ENCODE results near the gene ZNF189. TPM values are rescaled to one million over a fixed set of nuclear protein-coding genes. Genes with fewer than 3 reads are reported as not detected.

The ZNF189 gene
- total and polyA plus RNA-seq, 2 donors (not counting 3 experiments of a cell fraction or from before 2014, with no cell fraction given) = 3.3 to 14.6 TPM

- H3K27ac ChIP-seq (ENCODE audit: insufficient read depth, low read depth, low read length) = no peak overlapping the region
- no peak overlapping the region for H2AFZ ChIP-seq (ENCODE audit: low read depth, low read length)
- TF ChIP-seq JUN (IDR thresholded peaks at IDR 0.05; ENCODE audit: borderline replicate concordance, insufficient read depth, insufficient read length, low read depth) = no peak
- no peak for TF ChIP-seq FOS (IDR thresholded peaks at IDR 0.05; ENCODE audit: borderline replicate concordance, insufficient read depth, low read length)
- no peak for TF ChIP-seq POLR2AphosphoS5 (IDR thresholded peaks at IDR 0.05; ENCODE audit: insufficient read depth, low read depth, low read length)
- TF ChIP-seq, protein P1, sequence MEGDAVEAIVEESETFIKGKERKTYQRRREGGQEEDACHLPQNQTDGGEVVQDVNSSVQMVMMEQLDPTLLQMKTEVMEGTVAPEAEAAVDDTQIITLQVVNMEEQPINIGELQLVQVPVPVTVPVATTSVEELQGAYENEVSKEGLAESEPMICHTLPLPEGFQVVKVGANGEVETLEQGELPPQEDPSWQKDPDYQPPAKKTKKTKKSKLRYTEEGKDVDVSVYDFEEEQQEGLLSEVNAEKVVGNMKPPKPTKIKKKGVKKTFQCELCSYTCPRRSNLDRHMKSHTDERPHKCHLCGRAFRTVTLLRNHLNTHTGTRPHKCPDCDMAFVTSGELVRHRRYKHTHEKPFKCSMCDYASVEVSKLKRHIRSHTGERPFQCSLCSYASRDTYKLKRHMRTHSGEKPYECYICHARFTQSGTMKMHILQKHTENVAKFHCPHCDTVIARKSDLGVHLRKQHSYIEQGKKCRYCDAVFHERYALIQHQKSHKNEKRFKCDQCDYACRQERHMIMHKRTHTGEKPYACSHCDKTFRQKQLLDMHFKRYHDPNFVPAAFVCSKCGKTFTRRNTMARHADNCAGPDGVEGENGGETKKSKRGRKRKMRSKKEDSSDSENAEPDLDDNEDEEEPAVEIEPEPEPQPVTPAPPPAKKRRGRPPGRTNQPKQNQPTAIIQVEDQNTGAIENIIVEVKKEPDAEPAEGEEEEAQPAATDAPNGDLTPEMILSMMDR (IDR thresholded peaks at IDR 0.05; ENCODE audit: extremely low read depth in 1 of 2, insufficient read depth in 1 of 2, low read depth in 1 of 2, low read length in 2 of 2) = no peak
- TF ChIP-seq, protein P2, sequence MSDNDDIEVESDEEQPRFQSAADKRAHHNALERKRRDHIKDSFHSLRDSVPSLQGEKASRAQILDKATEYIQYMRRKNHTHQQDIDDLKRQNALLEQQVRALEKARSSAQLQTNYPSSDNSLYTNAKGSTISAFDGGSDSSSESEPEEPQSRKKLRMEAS (IDR thresholded peaks at IDR 0.05; ENCODE audit: insufficient read depth, insufficient read length) = no peak
- no peak for TF ChIP-seq MYC (IDR thresholded peaks at IDR 0.05; ENCODE audit: low read depth, low read length)
- no peak overlapping the region for H3K9ac ChIP-seq (replicated peaks; ENCODE audit: extremely low read depth, insufficient read depth, low read length)
- no peaks in the 10 kb centered on the region for H3K9me3 ChIP-seq (replicated peaks; ENCODE audit: control insufficient read depth, insufficient read depth, low read length)
- intact Hi-C loops (cut with micrococcal nuclease) (no loop called here), dilution Hi-C loops (cut with MboI; ENCODE audit: extremely low pct_ligation_motif_present, low sequenced_read_pairs) (no loop called here)
- POLR2A ChIA-PET = no interaction called here
- H3K27me3 ChIP-seq (ENCODE audit: control insufficient read depth in 2 of 2, insufficient read depth in 2 of 2, low read length in 2 of 2) = no peaks in the 10 kb centered on the region
- H3K79me2 ChIP-seq (ENCODE audit: control insufficient read depth, insufficient read depth, low read length) = no peaks in the 10 kb centered on the region
- H3K4me2 ChIP-seq (ENCODE audit: insufficient read depth, low read length) = no peak overlapping the region
- H3K36me3 ChIP-seq (ENCODE audit: control insufficient read depth in 2 of 2, extremely low read depth in 1 of 2, insufficient read depth in 2 of 2, low read length in 2 of 2) = no peaks in the 10 kb centered on the region
- H3K9me1 ChIP-seq (replicated peaks; ENCODE audit: control insufficient read depth, extremely low read depth, insufficient read depth, low read length) = no peaks in the 10 kb centered on the region
- H4K20me1 ChIP-seq (replicated peaks; ENCODE audit: control insufficient read depth, extremely low read depth, insufficient read depth, low read length) = no peaks in the 10 kb centered on the region
- DNase-seq (ENCODE audit: low read depth, low spot score) (no peak), FAIRE-seq (no peak)
- no peaks in the 10 kb centered on the region for H3K4me1 ChIP-seq (ENCODE audit: control insufficient read depth, extremely low read depth, insufficient read depth, low read length)
- CTCF ChIA-PET = no interaction called here
- BruUV-seq (replicated peaks) = no TSS peak
- no peak overlapping the region for H3K4me3 ChIP-seq (replicated peaks in 1 of 3; ENCODE audit: insufficient read depth in 1 of 3, low read depth in 1 of 3, low read length in 3 of 3)
These were observed 31.3 kb upstream of the ZNF189 start for GRCh38 chr9:101367323-101367722.

DNA sequence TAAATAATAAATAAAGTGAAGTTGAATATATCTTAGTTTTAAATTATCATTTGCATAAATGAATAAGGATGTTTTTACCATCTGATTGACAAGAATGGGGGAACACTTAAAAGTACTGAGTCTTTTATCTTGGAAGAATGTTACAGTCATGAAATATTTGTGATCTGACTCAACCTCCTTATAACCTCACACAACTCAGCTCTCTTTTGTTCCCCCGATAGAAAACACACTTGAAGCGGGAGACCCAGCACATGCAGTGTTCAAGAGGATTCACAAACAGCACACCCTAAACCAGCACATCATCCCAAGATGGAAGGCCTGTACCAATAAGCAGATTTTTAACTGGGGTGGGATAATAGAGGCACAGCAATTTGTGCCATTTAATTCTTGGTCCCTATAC lies 29.4 kb upstream of the ZNF189 start:
- H3K4me1 ChIP-seq (ENCODE audit: control insufficient read depth, extremely low read depth, insufficient read depth, low read length) = no peaks in the 10 kb centered on the region
- ChIA-PET POLR2A (no interaction called here), CTCF (no interaction called here)
- H3K36me3 ChIP-seq (ENCODE audit: control insufficient read depth in 2 of 2, extremely low read depth in 1 of 2, insufficient read depth in 2 of 2, low read length in 2 of 2) = no peaks in the 10 kb centered on the region
- no peaks in the 10 kb centered on the region for H3K9me3 ChIP-seq (replicated peaks; ENCODE audit: control insufficient read depth, insufficient read depth, low read length)
- BruUV-seq (replicated peaks) = no TSS peak
- H3K9me1 ChIP-seq (replicated peaks; ENCODE audit: control insufficient read depth, extremely low read depth, insufficient read depth, low read length) = no peaks in the 10 kb centered on the region
- H3K27ac ChIP-seq (ENCODE audit: insufficient read depth, low read depth, low read length) = no peak overlapping the region
- TF ChIP-seq FOS (IDR thresholded peaks at IDR 0.05; ENCODE audit: borderline replicate concordance, insufficient read depth, low read length) = no peak
- TF ChIP-seq MYC (IDR thresholded peaks at IDR 0.05; ENCODE audit: low read depth, low read length) = no peak
- TF ChIP-seq GATA2 (IDR thresholded peaks at IDR 0.05; ENCODE audit: insufficient read depth, insufficient read length, low read depth, low read length) = no peak
- TF ChIP-seq EZH2 (IDR thresholded peaks at IDR 0.05; ENCODE audit: borderline replicate concordance, low read depth, low read length, severe bottlenecking) = no peak
- TF ChIP-seq, protein P1 (IDR thresholded peaks at IDR 0.05; ENCODE audit: extremely low read depth in 1 of 2, insufficient read depth in 1 of 2, low read depth in 1 of 2, low read length in 2 of 2) = no peak
- TF ChIP-seq POLR2AphosphoS5 (IDR thresholded peaks at IDR 0.05; ENCODE audit: insufficient read depth, low read depth, low read length) = no peak
- TF ChIP-seq POLR2A (IDR thresholded peaks at IDR 0.05; ENCODE audit: low read depth, low read length) = no peak
- TF ChIP-seq JUN (IDR thresholded peaks at IDR 0.05; ENCODE audit: borderline replicate concordance, insufficient read depth, insufficient read length, low read depth) = no peak
- TF ChIP-seq, protein P2 (IDR thresholded peaks at IDR 0.05; ENCODE audit: insufficient read depth, insufficient read length) = no peak
- H3K4me2 ChIP-seq (ENCODE audit: insufficient read depth, low read length) = no peak overlapping the region
- no peaks in the 10 kb centered on the region for H3K79me2 ChIP-seq (ENCODE audit: control insufficient read depth, insufficient read depth, low read length)
- no peaks in the 10 kb centered on the region for H4K20me1 ChIP-seq (replicated peaks; ENCODE audit: control insufficient read depth, extremely low read depth, insufficient read depth, low read length)
- intact Hi-C loops (cut with micrococcal nuclease) (no loop called here), dilution Hi-C loops (cut with MboI; ENCODE audit: extremely low pct_ligation_motif_present, low sequenced_read_pairs) (no loop called here)
- H2AFZ ChIP-seq (ENCODE audit: low read depth, low read length) = no peak overlapping the region
- H3K27me3 ChIP-seq (ENCODE audit: control insufficient read depth in 2 of 2, insufficient read depth in 2 of 2, low read length in 2 of 2) = peaks cover 0 to 2% of the 10 kb centered on the region in 2 experiments
- H3K4me3 ChIP-seq (replicated peaks in 1 of 3; ENCODE audit: insufficient read depth in 1 of 3, low read depth in 1 of 3, low read length in 3 of 3) = no peak overlapping the region
- FAIRE-seq = no peak
- H3K9ac ChIP-seq (replicated peaks; ENCODE audit: extremely low read depth, insufficient read depth, low read length) = no peak overlapping the region
- no peak for DNase-seq (ENCODE audit: low read depth, low spot score)

Measured in endothelial cell of umbilical vein (primary cell).